Fibroblast of lung (primary cell): ENCODE data around the gene PRR7. TPM values are rescaled to one million over a fixed set of nuclear protein-coding genes. Genes with fewer than 3 reads are reported as not detected.

Experiments used
- DNase-seq, 2 donors: peaks; one replicate each; pipeline versions ENCODE4 v3.0.0 to v3.0.0-alpha.2; 2010; ENCODE audit warnings: low read depth in 2 of 2
- H2AFZ ChIP-seq: 2 replicates; pipeline ENCODE4 v1.5.1; 2012; ENCODE audit warnings: low read length, control low read depth, inconsistent platforms
- H3K27ac ChIP-seq: 2 replicates; pipeline ENCODE4 v1.5.1; 2011; ENCODE audit warnings: low read length, control low read depth; ENCODE audit not compliant: insufficient read depth
- H3K27me3 ChIP-seq: 2 replicates; pipeline ENCODE4 v1.5.1; 2011; ENCODE audit warnings: mild to moderate bottlenecking, low read length; ENCODE audit not compliant: control insufficient read depth, insufficient read depth
- H3K36me3 ChIP-seq: 2 replicates; pipeline ENCODE4 v1.5.1; 2011; ENCODE audit warnings: low read length; ENCODE audit not compliant: control insufficient read depth, insufficient read depth
- H3K4me1 ChIP-seq: 2 replicates; pipeline ENCODE4 v1.5.1; 2011; ENCODE audit warnings: low read length; ENCODE audit not compliant: control insufficient read depth, insufficient read depth; ENCODE audit errors: extremely low read depth
- H3K4me2 ChIP-seq: 2 replicates; pipeline ENCODE4 v1.5.1; 2011; ENCODE audit warnings: low read length, control low read depth; ENCODE audit not compliant: insufficient read depth; ENCODE audit errors: extremely low read depth
- H3K4me3 ChIP-seq, 4 experiments: fragments of 200-600 bp in 1 of 4; sonication (generic) in 1 of 4; replicated peaks in 1 of 4; 2 replicates each; pipeline ENCODE4 v1.5.1; 2011 to 2016; ENCODE audit warnings: low read length in 4 of 4, low read depth in 3 of 4, mild to moderate bottlenecking in 3 of 4, control low read depth in 2 of 4, inconsistent platforms in 1 of 4, mixed read lengths in 1 of 4; ENCODE audit not compliant: insufficient read depth in 1 of 4; ENCODE audit errors: control extremely low read depth in 1 of 4
- H3K79me2 ChIP-seq: 2 replicates; pipeline ENCODE4 v1.5.1; 2012; ENCODE audit warnings: mild to moderate bottlenecking, low read length, inconsistent platforms; ENCODE audit not compliant: control insufficient read depth, insufficient read depth
- H3K9ac ChIP-seq: 2 replicates; pipeline ENCODE4 v1.5.1; 2011; ENCODE audit warnings: mild to moderate bottlenecking, low read length, control low read depth; ENCODE audit not compliant: insufficient read depth
- H3K9me3 ChIP-seq: 2 replicates; pipeline ENCODE4 v1.5.1; 2012; ENCODE audit warnings: low read depth, low read length; ENCODE audit not compliant: control insufficient read depth, insufficient read depth
- H4K20me1 ChIP-seq: 2 replicates; pipeline ENCODE4 v1.5.1; 2011; ENCODE audit warnings: low read length; ENCODE audit not compliant: control insufficient read depth, insufficient read depth; ENCODE audit errors: extremely low read depth
- CTCF ChIP-seq, 2 donors: IDR thresholded peaks in 1 of 2; conservative IDR thresholded peaks in 1 of 2; 1 replicate in 1 of 2; 2 replicates in 1 of 2; pipeline ENCODE4 v1.5.1; 2011 to 2012; ENCODE audit warnings: low read length in 2 of 2, control low read depth in 1 of 2, inconsistent platforms in 1 of 2, low read depth in 1 of 2, mild to moderate bottlenecking in 1 of 2
- EZH2 ChIP-seq: IDR thresholded peaks from 2 replicates; pipeline ENCODE4 v1.5.1; 2012; ENCODE audit warnings: low read length, control low read depth, mild to moderate bottlenecking; ENCODE audit errors: missing control alignments
- polyA plus RNA-seq, 2 donors: library from polyadenylated mRNA; depleted of rRNA in 1 of 2; stranded (reverse) in 1 of 2; unstranded in 1 of 2; fragments of >200 nt; gene quantifications; 2 replicates each; pipeline ENCODE4 v1.2.1, GENCODE V29; 2011 to 2012; ENCODE audit warnings: missing spikeins in 1 of 2
- total RNA-seq: library from RNA; depleted of rRNA; stranded (reverse); fragments of >200 nt; gene quantifications from 2 replicates; pipeline ENCODE4 v1.2.1, GENCODE V29; 2014

Gene PRR7
- total and polyA plus RNA-seq, 2 donors (not counting 1 experiment from before 2014, with no cell fraction given), result 1.6 to 2.3 TPM

DNA sequence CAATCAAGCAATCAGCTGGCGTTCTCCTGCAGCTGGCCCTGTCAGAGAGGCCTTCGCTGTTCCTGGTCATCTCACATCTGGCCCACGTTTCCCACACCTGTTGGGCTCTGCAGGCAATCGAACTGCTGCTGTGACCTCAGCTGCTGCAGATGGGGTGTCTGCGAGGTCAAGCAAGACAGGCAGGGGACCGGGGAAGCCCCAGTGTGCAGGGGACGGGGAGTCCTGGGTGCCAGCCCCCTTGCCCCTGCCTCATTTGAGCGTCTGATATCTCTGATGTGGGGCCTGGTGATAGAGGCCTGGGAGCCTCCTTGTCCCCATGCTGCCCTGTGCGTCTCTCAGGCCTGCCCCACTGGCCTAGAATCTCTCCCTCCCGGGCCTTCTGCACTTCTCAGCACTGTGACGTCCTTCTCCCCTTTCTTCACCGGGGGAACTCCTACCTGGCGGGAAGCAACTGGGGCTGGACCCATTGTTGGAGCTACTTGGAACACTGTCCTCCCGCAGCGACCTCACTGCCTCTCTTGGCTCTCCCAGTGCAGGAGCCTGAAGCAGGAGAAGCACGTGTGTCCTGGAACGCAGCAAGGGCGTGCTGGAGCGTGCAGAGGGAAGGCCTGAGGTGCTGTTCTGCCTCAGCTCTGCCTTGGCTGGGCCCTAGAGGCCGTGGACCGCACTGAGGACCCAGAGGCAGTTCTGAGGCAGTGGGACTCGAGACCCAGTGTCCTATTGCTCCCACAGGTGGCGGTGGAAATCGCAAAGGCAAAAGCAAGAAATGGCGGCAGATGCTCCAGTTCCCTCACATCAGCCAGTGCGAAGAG lies 16.3 kb upstream of the PRR7 start:
- Histone ChIP-seq H3K27ac (no peak overlapping the region), H2AFZ (no peak overlapping the region), H3K9ac (no peak overlapping the region), H3K79me2 (peaks cover 21% of the 10 kb centered on the region), H3K4me3 (no peak overlapping the region), H3K9me3 (no peaks in the 10 kb centered on the region), H4K20me1 (no peaks in the 10 kb centered on the region), H3K36me3 (peaks cover 29% of the 10 kb centered on the region), H3K4me2 (no peak overlapping the region), H3K4me1 (peaks cover 12% of the 10 kb centered on the region), H3K27me3 (no peaks in the 10 kb centered on the region)
- DNase-seq, result no peak
- TF ChIP-seq CTCF (conservative IDR thresholded peaks at IDR 0.05 in 1 of 2, IDR thresholded peaks at IDR 0.05 in 1 of 2; ENCODE audit: low read depth in 1 of 2, low read length in 2 of 2), result no peak
- TF ChIP-seq EZH2, result no peak

- H3K27ac ChIP-seq, result no peak overlapping the region
- no peak overlapping the region for H2AFZ ChIP-seq
- peaks cover 8% of the 10 kb centered on the region for H3K4me1 ChIP-seq
- no peak overlapping the region for H3K9ac ChIP-seq
- no peaks in the 10 kb centered on the region for H4K20me1 ChIP-seq
- H3K4me2 ChIP-seq, result no peak overlapping the region
- no peaks in the 10 kb centered on the region for H3K9me3 ChIP-seq
- TF ChIP-seq CTCF (conservative IDR thresholded peaks at IDR 0.05 in 1 of 2, IDR thresholded peaks at IDR 0.05 in 1 of 2; ENCODE audit: low read depth in 1 of 2, low read length in 2 of 2) (no peak), EZH2 (no peak)
- no peaks in the 10 kb centered on the region for H3K27me3 ChIP-seq
- H3K79me2 ChIP-seq, result peaks cover 21% of the 10 kb centered on the region
- peaks cover 30% of the 10 kb centered on the region for H3K36me3 ChIP-seq
- no peak overlapping the region for H3K4me3 ChIP-seq
- no peak for DNase-seq
Measured at GRCh38 chr5:177430972-177431316, 15.7 kb upstream of the PRR7 start.

- H3K9me3 ChIP-seq, result no peaks in the 10 kb centered on the region
- H3K36me3 ChIP-seq, result peaks cover 30% of the 10 kb centered on the region
- no peak for DNase-seq
- no peak overlapping the region for H3K4me3 ChIP-seq
- no peak overlapping the region for H2AFZ ChIP-seq
- TF ChIP-seq EZH2 (no peak), CTCF (conservative IDR thresholded peaks at IDR 0.05 in 1 of 2, IDR thresholded peaks at IDR 0.05 in 1 of 2; ENCODE audit: low read depth in 1 of 2, low read length in 2 of 2) (no peak)
- H3K79me2 ChIP-seq, result peaks cover 21% of the 10 kb centered on the region
- no peaks in the 10 kb centered on the region for H4K20me1 ChIP-seq
- H3K4me1 ChIP-seq, result peaks cover 8% of the 10 kb centered on the region
- H3K9ac ChIP-seq, result no peak overlapping the region
- H3K27ac ChIP-seq, result no peak overlapping the region
- no peak overlapping the region for H3K4me2 ChIP-seq
- no peaks in the 10 kb centered on the region for H3K27me3 ChIP-seq
Measured at GRCh38 chr5:177431317-177432142, 15.1 kb upstream of the PRR7 start.
